ENCODE results near the gene ENAH. TPM values are rescaled to one million over a fixed set of nuclear protein-coding genes. Genes with fewer than 3 reads are reported as not detected.

Gene ENAH
- polyA plus RNA-seq, 3 donors = 0.12 TPM; not detected in 2

GRCh38 chr1:225554216-225554812, 98.6 kb downstream of the ENAH start:
- Histone ChIP-seq H3K4me1 (ENCODE audit: control insufficient read depth in 1 of 2, insufficient read depth in 2 of 2, low read length in 2 of 2) (no peaks in the 10 kb centered on the region), H3K27ac (ENCODE audit: low read depth in 1 of 2, low read length in 2 of 2) (no peak overlapping the region), H3K4me3 (replicated peaks in 1 of 3; ENCODE audit: low read depth in 2 of 3, low read length in 3 of 3) (no peak overlapping the region), H4K20me1 (ENCODE audit: insufficient read depth, low read length) (no peaks in the 10 kb centered on the region), H3K27me3 (ENCODE audit: control insufficient read depth in 2 of 2, insufficient read depth in 2 of 2, low read length in 2 of 2) (no peaks in the 10 kb centered on the region), H3K9ac (ENCODE audit: insufficient read depth, low read length, poor library complexity, severe bottlenecking) (no peak overlapping the region), H2AFZ (ENCODE audit: insufficient read depth, low read depth, low read length, poor library complexity, severe bottlenecking) (no peak overlapping the region), H3K36me3 (replicated peaks in 1 of 2; ENCODE audit: control insufficient read depth in 1 of 2, insufficient read depth in 2 of 2, low read length in 2 of 2) (no peaks in the 10 kb centered on the region), H3K79me2 (ENCODE audit: insufficient read depth, low read length) (no peaks in the 10 kb centered on the region), H3K4me2 (replicated peaks; ENCODE audit: extremely low read depth, low read length, poor library complexity, severe bottlenecking) (no peak overlapping the region), H3K9me3 (replicated peaks in 1 of 2; ENCODE audit: control insufficient read depth in 1 of 2, insufficient read depth in 1 of 2, low read length in 2 of 2) (no peaks in the 10 kb centered on the region)
- peaks cover 0 to 3% (median 0%) of the 10 kb centered on the region in 7 donors for H3K9me3 Mint-ChIP-seq
- no peaks in the 10 kb centered on the region for H3K27me3 Mint-ChIP-seq (ENCODE audit: low read depth in 3 of 3)
- H3K36me3 Mint-ChIP-seq = no peaks in the 10 kb centered on the region
- peak in 1 of 3 donors; percentile 10 for DNase-seq
- intact Hi-C loops (cut with micrococcal nuclease) = no loop called here
- H3K27ac Mint-ChIP-seq = no peak overlapping the region
- no peak overlapping the region for H3K4me3 Mint-ChIP-seq
- TF ChIP-seq CTCF (IDR thresholded peaks at IDR 0.05) = peak; percentile 55
- WGBS (ENCODE audit: insufficient coverage) = no CpG with 5 or more reads among the region's 2 CpGs
- peaks cover under 1% of the 10 kb centered on the region for H3K4me1 Mint-ChIP-seq

GRCh38 chr1:225549821-225550220, 103.1 kb downstream of the ENAH start:
- Mint-ChIP-seq H3K4me1 (no peaks in the 10 kb centered on the region), H3K4me3 (no peak overlapping the region)

More at GRCh38 chr1:225549821-225550220, 103.1 kb downstream of the ENAH start:
- intact Hi-C loops (cut with micrococcal nuclease) = no loop called here
- Mint-ChIP-seq H3K27me3 (ENCODE audit: low read depth in 3 of 3) (no peaks in the 10 kb centered on the region), H3K36me3 (no peaks in the 10 kb centered on the region), H3K9me3 (no peaks in the 10 kb centered on the region), H3K27ac (no peak overlapping the region)
- Histone ChIP-seq H4K20me1 (ENCODE audit: insufficient read depth, low read length) (no peaks in the 10 kb centered on the region), H3K9ac (ENCODE audit: insufficient read depth, low read length, poor library complexity, severe bottlenecking) (no peak overlapping the region), H3K36me3 (replicated peaks in 1 of 2; ENCODE audit: control insufficient read depth in 1 of 2, insufficient read depth in 2 of 2, low read length in 2 of 2) (no peaks in the 10 kb centered on the region), H3K9me3 (replicated peaks in 1 of 2; ENCODE audit: control insufficient read depth in 1 of 2, insufficient read depth in 1 of 2, low read length in 2 of 2) (no peaks in the 10 kb centered on the region), H3K4me3 (replicated peaks in 1 of 3; ENCODE audit: low read depth in 2 of 3, low read length in 3 of 3) (no peak overlapping the region), H2AFZ (ENCODE audit: insufficient read depth, low read depth, low read length, poor library complexity, severe bottlenecking) (no peak overlapping the region), H3K4me1 (ENCODE audit: control insufficient read depth in 1 of 2, insufficient read depth in 2 of 2, low read length in 2 of 2) (no peaks in the 10 kb centered on the region), H3K27me3 (ENCODE audit: control insufficient read depth in 2 of 2, insufficient read depth in 2 of 2, low read length in 2 of 2) (no peaks in the 10 kb centered on the region), H3K79me2 (ENCODE audit: insufficient read depth, low read length) (no peaks in the 10 kb centered on the region), H3K4me2 (replicated peaks; ENCODE audit: extremely low read depth, low read length, poor library complexity, severe bottlenecking) (no peak overlapping the region), H3K27ac (ENCODE audit: low read depth in 1 of 2, low read length in 2 of 2) (no peak overlapping the region)
- DNase-seq = no peak
- TF ChIP-seq CTCF (IDR thresholded peaks at IDR 0.05) = no peak
- 92% methylated on average over 2 of the region's 2 CpGs for WGBS (ENCODE audit: insufficient coverage)
